Erythroblast (primary cell): ENCODE data around the gene HS3ST2.

Source experiments
- GATA1 ChIP-seq: IDR thresholded peaks from 2 replicates; pipeline ENCODE4 v1.6.1; 2011; ENCODE audit warnings: low read depth, mild to moderate bottlenecking, control low read depth, low read length, moderate library complexity
- POLR2A ChIP-seq: IDR thresholded peaks from 2 replicates; pipeline ENCODE4 v1.6.1; 2011; ENCODE audit warnings: mild to moderate bottlenecking, low read length

GRCh38 chr16:22804893-22805292, 9.1 kb upstream of the HS3ST2 start:
- TF ChIP-seq POLR2A (no peak), GATA1 (no peak)
